HEK293 (cell line): ENCODE data around the gene LPP.

Experiments
- FEZF1 ChIP-seq: fragments of 450-650 bp; formaldehyde crosslinking; IDR thresholded peaks from 2 replicates; pipeline ENCODE4 v1.5.1; 2016; ENCODE audit warnings: missing biosample characterization, missing genetic modification characterization
- SETDB1 ChIP-seq: IDR thresholded peaks from one replicate; pipeline ENCODE4 v1.6.1; 2017; ENCODE audit warnings: mild to moderate bottlenecking, low read length, moderate library complexity, mixed read lengths; ENCODE audit not compliant: insufficient read length
- ZBTB7A ChIP-seq: fragments of 450-650 bp; formaldehyde crosslinking; IDR thresholded peaks from 2 replicates; pipeline ENCODE4 v1.5.1; 2016; ENCODE audit warnings: low read depth, missing biosample characterization, missing genetic modification characterization
- ZNF10 ChIP-seq: fragments of 450-650 bp; formaldehyde crosslinking; IDR thresholded peaks from 2 replicates; pipeline ENCODE4 v1.5.1; 2017; ENCODE audit warnings: missing biosample characterization, missing genetic modification characterization
- ZNF121 ChIP-seq: fragments of 450-650 bp; formaldehyde crosslinking; IDR thresholded peaks from 2 replicates; pipeline ENCODE4 v1.5.1; 2016; ENCODE audit warnings: missing biosample characterization, missing genetic modification characterization
- ZNF239 ChIP-seq: fragments of 450-650 bp; formaldehyde crosslinking; IDR thresholded peaks from 2 replicates; pipeline ENCODE4 v1.5.1; 2016; ENCODE audit warnings: missing biosample characterization, missing genetic modification characterization
- ZNF311 ChIP-seq: fragments of 450-650 bp; formaldehyde crosslinking; IDR thresholded peaks from 2 replicates; pipeline ENCODE4 v1.5.1; 2017; ENCODE audit warnings: missing biosample characterization, missing genetic modification characterization, borderline replicate concordance
- ZNF350 ChIP-seq: fragments of 450-650 bp; formaldehyde crosslinking; IDR thresholded peaks from 2 replicates; pipeline ENCODE4 v1.5.0; 2017; ENCODE audit warnings: missing biosample characterization, mild to moderate bottlenecking, missing genetic modification characterization
- ZNF792 ChIP-seq: fragments of 450-650 bp; formaldehyde crosslinking; IDR thresholded peaks from 2 replicates; pipeline ENCODE4 v1.5.1; 2016; ENCODE audit warnings: missing biosample characterization, missing genetic modification characterization
- TF ChIP-seq, protein P1 (sequence below): fragments of 450-650 bp; formaldehyde crosslinking; IDR thresholded peaks from 2 replicates; pipeline ENCODE4 v1.5.1; 2016; ENCODE audit warnings: missing biosample characterization, missing genetic modification characterization
- TF ChIP-seq, protein P2 (sequence below): fragments of 450-650 bp; formaldehyde crosslinking; IDR thresholded peaks from 2 replicates; pipeline ENCODE4 v1.5.1; 2016; ENCODE audit warnings: missing biosample characterization, missing genetic modification characterization, borderline replicate concordance

DNA sequence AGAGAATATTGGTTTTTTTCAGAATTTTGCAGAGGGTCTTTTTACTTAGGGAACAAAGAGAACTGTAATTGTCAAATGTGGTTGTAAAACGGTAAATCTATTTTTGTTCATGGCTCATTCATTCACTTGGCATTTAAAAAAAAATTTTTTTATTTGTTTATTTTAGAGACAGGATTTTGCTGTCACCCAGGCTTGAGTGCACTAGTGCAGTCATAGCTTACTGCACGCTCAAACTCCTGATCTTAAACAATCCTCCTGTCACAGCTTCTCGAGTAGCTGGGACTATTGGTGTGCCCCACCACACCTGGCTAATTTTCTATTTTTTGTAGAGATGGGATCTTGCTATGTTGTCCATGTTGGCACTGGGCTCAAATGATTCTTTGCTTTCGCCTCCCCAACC lies 301.8 kb downstream of the LPP start:
- no peak for TF ChIP-seq ZNF350 (tag by site-specific recombination)
- TF ChIP-seq, protein P1, sequence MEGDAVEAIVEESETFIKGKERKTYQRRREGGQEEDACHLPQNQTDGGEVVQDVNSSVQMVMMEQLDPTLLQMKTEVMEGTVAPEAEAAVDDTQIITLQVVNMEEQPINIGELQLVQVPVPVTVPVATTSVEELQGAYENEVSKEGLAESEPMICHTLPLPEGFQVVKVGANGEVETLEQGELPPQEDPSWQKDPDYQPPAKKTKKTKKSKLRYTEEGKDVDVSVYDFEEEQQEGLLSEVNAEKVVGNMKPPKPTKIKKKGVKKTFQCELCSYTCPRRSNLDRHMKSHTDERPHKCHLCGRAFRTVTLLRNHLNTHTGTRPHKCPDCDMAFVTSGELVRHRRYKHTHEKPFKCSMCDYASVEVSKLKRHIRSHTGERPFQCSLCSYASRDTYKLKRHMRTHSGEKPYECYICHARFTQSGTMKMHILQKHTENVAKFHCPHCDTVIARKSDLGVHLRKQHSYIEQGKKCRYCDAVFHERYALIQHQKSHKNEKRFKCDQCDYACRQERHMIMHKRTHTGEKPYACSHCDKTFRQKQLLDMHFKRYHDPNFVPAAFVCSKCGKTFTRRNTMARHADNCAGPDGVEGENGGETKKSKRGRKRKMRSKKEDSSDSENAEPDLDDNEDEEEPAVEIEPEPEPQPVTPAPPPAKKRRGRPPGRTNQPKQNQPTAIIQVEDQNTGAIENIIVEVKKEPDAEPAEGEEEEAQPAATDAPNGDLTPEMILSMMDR (tag by site-specific recombination), result no peak
- no peak for TF ChIP-seq ZBTB7A (tag by site-specific recombination)
- TF ChIP-seq SETDB1, result no peak
- no peak for TF ChIP-seq ZNF792
- TF ChIP-seq ZNF121 (tag by site-specific recombination), result no peak
- TF ChIP-seq, protein P2, sequence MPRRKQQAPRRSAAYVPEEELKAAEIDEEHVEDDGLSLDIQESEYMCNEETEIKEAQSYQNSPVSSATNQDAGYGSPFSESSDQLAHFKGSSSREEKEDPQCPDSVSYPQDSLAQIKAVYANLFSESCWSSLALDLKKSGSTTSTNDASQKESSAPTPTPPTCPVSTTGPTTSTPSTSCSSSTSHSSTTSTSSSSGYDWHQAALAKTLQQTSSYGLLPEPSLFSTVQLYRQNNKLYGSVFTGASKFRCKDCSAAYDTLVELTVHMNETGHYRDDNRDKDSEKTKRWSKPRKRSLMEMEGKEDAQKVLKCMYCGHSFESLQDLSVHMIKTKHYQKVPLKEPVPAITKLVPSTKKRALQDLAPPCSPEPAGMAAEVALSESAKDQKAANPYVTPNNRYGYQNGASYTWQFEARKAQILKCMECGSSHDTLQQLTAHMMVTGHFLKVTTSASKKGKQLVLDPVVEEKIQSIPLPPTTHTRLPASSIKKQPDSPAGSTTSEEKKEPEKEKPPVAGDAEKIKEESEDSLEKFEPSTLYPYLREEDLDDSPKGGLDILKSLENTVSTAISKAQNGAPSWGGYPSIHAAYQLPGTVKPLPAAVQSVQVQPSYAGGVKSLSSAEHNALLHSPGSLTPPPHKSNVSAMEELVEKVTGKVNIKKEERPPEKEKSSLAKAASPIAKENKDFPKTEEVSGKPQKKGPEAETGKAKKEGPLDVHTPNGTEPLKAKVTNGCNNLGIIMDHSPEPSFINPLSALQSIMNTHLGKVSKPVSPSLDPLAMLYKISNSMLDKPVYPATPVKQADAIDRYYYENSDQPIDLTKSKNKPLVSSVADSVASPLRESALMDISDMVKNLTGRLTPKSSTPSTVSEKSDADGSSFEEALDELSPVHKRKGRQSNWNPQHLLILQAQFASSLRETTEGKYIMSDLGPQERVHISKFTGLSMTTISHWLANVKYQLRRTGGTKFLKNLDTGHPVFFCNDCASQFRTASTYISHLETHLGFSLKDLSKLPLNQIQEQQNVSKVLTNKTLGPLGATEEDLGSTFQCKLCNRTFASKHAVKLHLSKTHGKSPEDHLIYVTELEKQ (tag by site-specific recombination), result no peak
- TF ChIP-seq ZNF239 (tag by site-specific recombination), result no peak
- no peak for TF ChIP-seq ZNF10 (tag by site-specific recombination)
- TF ChIP-seq ZNF311, result no peak
- TF ChIP-seq FEZF1, result no peak
